ENCODE data around the gene CEP19. TPM values are rescaled to one million over a fixed set of nuclear protein-coding genes. Genes with fewer than 3 reads are reported as not detected.

Gene CEP19
- total RNA-seq, 1 donor from 2014 or later, result 5.5 TPM

DNA sequence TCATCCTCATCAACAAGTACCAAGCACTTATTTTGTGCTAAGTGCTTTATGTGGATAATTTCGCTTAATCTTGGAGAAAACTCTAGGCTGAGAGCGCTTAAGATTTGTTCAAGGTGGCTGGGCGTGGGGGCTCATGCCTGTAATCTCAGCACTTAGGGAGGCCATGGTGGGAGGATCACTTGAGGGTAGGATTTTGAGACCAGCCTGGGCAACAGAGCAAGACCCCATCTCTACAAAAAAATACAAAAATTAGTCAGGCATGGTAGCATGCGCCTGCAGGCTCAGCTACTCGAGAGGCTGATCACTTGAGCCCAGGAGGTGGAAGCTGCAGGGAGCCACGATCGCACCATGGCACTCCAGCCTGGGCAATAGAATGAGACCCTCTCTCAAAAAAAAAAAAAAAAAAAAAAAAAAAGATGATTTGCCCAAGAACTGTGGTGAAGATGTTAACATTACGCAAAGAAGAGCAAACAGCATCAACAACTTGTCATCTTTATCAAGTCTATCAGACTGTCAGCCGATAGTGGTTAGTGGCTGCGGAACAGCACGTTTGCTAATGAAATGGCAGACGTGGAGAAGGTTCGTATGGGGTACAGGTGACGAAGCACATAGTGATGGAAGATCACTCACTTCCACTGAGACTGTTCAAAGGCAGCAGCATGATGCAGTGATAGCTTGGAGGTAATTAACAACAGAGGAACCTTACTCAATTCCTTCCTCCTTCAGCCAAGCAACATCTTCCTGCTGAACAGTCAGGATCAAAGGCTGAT, 44.8 kb downstream of the CEP19 start:
- intact Hi-C loops (cut with micrococcal nuclease), result no loop called here

GRCh38 chr3:196666001-196666867, 45.8 kb downstream of the CEP19 start:
- intact Hi-C loops (cut with micrococcal nuclease), result no loop called here

GRCh38 chr3:196662711-196663571, 49.1 kb downstream of the CEP19 start:
- intact Hi-C loops (cut with micrococcal nuclease), result no loop called here

- intact Hi-C loops (cut with micrococcal nuclease), result no loop called here
These were observed 50.0 kb downstream of the CEP19 start for GRCh38 chr3:196662033-196662432.

GRCh38 chr3:196661400-196661799, 50.6 kb downstream of the CEP19 start:
- intact Hi-C loops (cut with micrococcal nuclease), result no loop called here

DNA sequence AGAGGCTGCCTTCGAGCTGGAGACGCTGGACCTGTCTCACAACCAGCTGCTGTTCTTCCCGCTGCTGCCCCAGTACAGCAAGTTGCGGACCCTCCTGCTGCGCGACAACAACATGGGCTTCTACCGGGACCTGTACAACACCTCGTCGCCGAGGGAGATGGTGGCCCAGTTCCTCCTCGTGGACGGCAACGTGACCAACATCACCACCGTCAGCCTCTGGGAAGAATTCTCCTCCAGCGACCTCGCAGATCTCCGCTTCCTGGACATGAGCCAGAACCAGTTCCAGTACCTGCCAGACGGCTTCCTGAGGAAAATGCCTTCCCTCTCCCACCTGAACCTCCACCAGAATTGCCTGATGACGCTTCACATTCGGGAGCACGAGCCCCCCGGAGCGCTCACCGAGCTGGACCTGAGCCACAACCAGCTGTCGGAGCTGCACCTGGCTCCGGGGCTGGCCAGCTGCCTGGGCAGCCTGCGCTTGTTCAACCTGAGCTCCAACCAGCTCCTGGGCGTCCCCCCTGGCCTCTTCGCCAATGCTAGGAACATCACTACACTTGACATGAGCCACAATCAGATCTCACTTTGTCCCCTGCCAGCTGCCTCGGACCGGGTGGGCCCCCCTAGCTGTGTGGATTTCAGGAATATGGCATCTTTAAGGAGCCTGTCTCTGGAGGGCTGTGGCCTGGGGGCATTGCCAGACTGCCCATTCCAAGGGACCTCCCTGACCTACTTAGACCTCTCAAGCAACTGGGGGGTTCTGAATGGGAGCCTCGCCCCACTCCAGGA, 51.5 kb downstream of the CEP19 start:
- intact Hi-C loops (cut with micrococcal nuclease), result no loop called here

GRCh38 chr3:196659901-196660351, 52.1 kb downstream of the CEP19 start:
- intact Hi-C loops (cut with micrococcal nuclease), result no loop called here

Other genes starting within 250 kb of the CEP19 start
- gene RNF168, start 208.5 kb downstream of the CEP19 start, total RNA-seq, result 31.1 and 32.2 TPM in 2 replicates
- gene SMCO1, start 196.9 kb downstream of the CEP19 start, total RNA-seq, result not detected in 2 replicates
- gene WDR53, start 143.7 kb downstream of the CEP19 start, total RNA-seq, result 19.5 and 22.5 TPM in 2 replicates
- gene FBXO45, start 143.6 kb downstream of the CEP19 start, total RNA-seq, result 17.5 and 17.8 TPM in 2 replicates
- 33.1 and 34.7 TPM in 2 replicates for gene NRROS, start 72.6 kb downstream of the CEP19 start, total RNA-seq
- 67.2 and 67.5 TPM in 2 replicates for gene PIGX, start 127 bp upstream of the CEP19 start, total RNA-seq
- gene PAK2, start 27.6 kb upstream of the CEP19 start, total RNA-seq, result 93.9 and 97.7 TPM in 2 replicates
- 41.2 and 43.1 TPM in 2 replicates for gene SENP5, start 155.7 kb upstream of the CEP19 start, total RNA-seq
- gene NCBP2, start 230.3 kb upstream of the CEP19 start, total RNA-seq, result 61.3 and 70.2 TPM in 2 replicates

Measured in T-helper 1 cell treated with Interleukin-12 subunit alpha and Interleukin-12 subunit beta and Interleukin-4 antibody, amounts not matched to agents 30 ng/mL and 1 ng/mL, for 36 hours (primary cell).